Lower leg skin (tissue), 3 donors: ENCODE results near the gene RBM33.

ENCODE experiments used
- CTCF ChIP-seq, 3 donors: fragments of 450-650 bp; IDR thresholded peaks; one replicate each; pipeline ENCODE4 v1.5.1; 2016; ENCODE audit warnings: antibody characterized with exemption in 3 of 3, mild to moderate bottlenecking in 3 of 3, moderate library complexity in 2 of 3
- POLR2A ChIP-seq, 2 donors: fragments of 450-650 bp; IDR thresholded peaks; one replicate each; pipeline ENCODE4 v1.6.1; 2016 to 2017; ENCODE audit warnings: antibody characterized with exemption in 2 of 2, mild to moderate bottlenecking in 1 of 2, moderate library complexity in 1 of 2

GRCh38 chr7:155665957-155666287, 21.5 kb downstream of the RBM33 start:
- TF ChIP-seq CTCF (IDR thresholded peaks at IDR 0.05), result no peak
- TF ChIP-seq POLR2A (IDR thresholded peaks at IDR 0.05), result no peak
